Right hindlimb (tissue), 1 donor: ENCODE measurements around the gene ITIH4.
"Not testable (repeated sequence)": the region's sequence is repeated elsewhere in the genome, so short reads cannot be mapped to it uniquely, and the experiment has no call there.

ENCODE experiments used
- DNase-seq: peaks from one replicate; pipeline ENCODE4 v3.0.0-alpha.2; 2018

The ITIH4 gene

GRCh38 chr3:52781741-52782140 lies 48.7 kb downstream of the ITIH4 start:
- DNase-seq: no peak

DNA sequence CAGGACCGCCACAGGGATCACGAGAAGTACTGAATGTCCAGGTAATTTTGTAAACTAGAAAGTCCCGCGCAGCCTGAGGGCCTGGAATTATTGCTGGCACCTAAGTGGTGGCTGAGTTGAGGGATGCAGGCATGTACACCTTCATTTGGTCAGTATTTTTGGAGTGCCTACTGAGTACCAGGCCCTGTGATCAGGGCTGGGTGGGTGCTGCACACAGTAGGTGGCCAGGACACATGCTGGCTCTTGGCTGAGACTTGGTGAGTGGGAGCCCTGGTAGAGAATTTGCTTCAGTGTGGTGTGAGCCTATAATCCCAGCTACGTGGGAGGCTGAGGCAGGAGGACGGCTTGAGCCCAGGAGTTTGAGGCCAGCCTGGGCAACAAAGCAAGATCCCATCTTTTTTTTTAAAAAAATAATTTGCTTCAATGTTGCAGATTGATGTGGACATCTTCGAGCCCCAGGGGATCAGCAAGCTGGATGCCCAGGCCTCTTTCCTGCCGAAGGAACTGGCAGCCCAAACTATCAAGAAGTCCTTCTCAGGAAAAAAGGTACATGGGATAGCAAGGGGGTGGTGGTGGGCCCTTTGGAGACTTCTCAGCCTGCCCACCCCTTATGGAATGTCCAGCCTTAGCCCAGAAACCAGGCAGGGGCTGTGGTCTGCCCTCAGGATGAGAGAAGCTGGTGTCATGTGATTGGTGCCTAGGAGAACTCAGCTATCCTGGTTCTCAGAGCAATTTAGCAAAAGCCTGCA lies 50.5 kb downstream of the ITIH4 start:
- DNase-seq: no peak

DNA sequence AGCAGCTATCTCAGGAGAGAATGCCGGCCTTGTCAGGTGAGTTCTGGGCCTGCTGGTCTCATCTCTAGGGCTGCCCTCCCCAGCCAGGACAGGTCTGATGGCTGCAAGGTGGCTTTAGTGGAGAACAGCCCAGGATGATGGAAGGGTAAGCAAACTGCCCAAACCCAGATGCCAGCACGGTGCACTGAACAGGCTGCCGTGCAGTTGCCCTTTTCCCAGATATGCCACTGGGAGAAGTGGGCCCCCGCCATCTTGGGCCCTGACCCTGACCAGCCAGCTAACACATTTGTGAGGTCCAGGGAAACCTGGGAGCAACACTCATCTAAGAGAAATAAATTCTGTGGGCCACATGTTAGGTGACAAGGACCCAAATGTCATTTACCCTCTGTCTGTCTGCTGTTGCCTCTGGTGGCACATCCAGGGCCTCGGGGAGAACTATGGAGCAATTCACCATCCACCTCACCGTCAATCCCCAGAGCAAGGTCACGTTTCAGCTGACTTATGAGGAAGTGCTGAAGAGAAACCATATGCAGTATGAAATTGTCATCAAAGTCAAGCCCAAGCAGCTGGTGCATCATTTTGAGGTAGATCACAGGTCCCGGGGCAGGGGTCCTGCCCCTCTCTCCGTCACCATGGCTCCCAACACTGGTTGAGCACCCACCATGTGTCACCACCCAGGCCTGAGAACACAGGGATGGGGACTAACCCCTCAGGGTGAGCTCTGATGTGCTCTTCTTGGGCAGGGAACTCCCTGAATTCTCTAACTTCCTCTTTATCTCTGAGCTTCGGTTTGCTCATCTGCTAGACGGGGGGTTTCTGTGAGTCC lies 51.2 kb downstream of the ITIH4 start:
- no peak for DNase-seq

DNA sequence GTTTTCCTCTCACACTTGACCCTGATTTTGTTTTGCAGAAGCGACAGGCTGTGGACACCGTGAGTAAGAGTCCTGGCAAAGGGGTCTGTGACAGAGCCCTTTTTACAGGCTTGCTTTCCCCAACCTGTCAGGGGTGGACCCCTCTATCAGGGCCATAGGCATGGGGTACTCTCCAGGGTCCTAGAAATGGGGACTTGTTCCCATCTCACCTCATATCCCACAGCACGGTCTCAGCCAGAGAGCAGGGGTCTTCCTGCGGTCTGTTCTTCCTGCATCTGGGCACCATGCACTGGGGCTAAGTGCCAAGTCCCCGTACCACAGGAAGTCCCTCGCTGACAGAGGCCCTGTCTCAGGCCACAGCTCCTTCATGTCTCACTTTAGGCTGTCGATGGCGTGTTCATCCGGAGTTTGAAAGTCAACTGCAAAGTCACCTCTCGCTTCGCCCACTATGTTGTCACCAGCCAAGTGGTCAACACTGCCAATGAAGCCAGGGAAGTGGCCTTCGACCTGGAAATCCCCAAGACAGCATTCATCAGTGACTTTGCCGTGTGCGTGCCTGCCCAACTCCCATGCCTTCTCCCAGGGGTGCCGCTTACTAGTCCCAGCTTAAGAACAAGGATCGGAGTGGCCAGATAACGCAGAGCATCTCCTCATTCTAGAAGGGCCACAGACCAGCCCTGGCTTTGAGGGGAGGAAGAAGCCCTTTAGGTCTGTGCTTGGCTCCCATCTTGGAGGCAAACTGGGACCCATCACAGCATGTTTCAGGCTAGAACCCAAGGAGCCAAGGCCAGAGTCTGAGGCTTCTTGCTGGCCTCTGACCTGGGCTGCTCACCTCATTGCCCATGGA lies 52.3 kb downstream of the ITIH4 start:
- no peak for DNase-seq

GRCh38 chr3:52777127-52777958 lies 53.1 kb downstream of the ITIH4 start, which contains the start of gene ITIH1:
Gene ITIH1, plus strand, starts transcription at chr3:52777599. Its CDS starts 17 bp downstream, at chr3:52777616.
- DNase-seq: no peak

DNA sequence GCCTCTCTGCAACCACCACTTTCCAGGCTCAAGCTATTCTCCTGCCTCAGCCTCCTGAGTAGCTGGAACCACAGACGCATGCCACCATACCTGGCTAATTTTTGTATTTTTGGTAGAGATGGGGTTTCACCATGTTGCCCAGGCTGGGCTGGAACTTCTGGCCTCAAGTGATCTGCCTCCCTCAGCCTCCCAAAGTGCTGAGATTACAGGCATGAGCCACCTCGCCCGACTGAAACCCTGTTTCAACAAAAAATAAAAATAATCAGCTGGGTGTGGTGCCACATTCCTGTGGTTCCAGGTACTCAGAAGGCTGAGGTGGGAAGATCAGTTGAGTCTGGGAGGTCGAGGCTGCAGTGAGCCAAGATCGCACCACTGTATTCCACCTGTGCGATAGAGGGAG lies 54.0 kb downstream of the ITIH4 start:
- DNase-seq: not testable (repeated sequence)

GRCh38 chr3:52775877-52776276 lies 54.6 kb downstream of the ITIH4 start:
- no peak for DNase-seq

DNA sequence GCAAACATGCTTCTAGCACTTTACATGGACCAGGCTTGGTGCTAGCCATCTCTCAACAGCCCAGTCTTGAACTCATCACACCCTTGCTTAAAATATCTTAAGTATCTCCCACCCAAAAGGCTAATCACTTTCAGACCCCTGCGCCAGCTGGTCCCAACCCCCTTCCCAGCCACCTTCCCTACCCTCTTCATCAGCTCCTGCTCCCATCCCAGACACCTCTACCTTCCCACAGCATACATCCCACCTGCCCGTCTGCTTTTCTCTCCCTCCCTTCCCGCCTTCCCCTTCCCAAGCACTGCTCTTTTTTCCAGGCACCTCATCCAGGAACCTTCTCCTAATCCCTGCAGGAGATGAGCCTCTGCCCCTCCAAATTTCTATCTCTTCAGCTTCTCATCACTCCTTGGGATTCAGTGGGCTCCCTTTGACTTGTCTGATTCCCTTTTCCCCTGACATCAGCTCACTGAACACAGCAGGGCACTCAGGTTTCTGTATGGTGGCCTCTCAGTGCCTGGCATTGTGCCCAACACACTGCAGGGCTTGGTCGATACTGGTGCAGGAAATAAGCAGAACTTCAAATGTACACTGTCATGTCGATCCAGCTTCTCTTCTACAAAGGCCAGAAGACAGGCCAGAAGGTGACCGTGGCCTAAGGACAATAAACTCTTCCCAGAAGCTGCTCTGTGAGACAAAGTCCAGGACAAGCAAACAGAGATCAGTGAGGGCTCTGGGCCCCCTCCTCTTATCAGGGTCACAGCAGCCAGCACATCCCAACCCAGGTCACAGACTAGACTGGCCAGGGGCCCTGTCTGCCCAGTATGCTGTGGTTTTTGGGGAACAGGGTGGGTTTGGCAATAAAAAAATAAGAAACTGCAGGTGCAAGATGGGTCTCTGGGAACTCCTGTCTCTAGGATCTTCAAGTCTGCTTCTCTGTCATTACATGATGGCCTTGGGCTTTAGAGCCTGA lies 55.3 kb downstream of the ITIH4 start:
- no peak for DNase-seq

DNA sequence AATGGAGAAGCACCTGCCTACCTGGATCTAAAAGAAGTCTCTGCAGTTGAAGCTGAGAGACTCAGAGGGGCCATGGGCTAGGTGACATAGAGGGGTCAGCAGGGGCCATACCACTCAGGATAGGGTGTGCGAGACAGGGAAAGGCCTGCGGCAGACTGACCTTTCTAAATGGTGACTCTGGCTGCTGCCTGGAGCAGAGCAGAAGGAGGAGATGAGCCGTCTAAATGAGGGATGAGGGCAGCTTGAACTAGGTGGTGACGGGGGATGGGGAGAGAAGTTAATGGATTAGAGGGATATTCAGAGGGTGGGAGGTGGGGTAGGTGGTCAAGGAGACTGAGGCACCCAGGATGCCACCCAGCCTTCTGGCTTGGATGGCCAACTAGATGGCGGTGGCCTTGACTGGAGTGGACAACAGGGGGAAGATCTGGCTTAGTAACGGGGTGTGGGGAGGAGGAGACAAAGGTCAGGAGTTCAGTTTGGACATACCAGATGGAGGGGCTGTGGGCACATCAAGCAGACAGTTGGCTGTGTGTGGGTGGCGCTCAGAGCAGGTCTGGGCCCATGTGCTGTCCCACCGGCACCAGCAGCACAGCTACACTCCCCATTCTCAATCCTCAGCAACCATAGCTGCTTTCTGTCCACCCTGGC lies 56.3 kb downstream of the ITIH4 start:
- no peak for DNase-seq

DNA sequence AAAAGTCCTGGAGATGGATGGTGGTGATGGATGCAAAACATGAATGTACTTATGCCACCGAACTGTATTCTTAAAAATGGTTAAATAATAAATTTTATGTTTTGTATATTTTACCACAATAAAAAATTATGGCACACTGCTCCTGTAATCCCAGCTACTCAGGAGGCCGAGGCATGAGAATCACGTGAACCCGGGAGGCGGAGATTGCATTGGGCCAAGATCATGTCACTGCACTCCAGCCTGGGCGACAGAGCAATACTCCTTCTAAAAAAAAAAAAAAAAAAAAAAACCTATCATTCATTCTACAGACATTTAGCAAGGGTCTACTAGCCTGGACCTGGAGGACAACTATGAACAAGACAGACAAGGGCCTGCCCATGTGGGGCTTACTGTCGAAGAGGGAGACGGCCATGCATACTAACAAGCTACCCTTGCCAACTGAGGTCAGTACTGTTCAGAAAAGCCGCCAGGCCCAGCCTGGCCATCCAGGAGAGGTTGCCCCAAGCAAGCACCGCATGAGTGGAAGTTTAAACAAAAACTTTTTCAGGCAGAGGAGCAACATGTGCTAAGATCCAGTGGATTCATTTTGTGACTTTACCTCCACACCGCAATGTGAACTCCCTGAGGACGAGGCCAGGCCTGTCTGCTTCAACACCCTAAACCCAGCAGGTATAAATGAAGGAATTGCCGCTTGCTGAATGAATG lies 57.0 kb downstream of the ITIH4 start:
- DNase-seq: no peak

- DNase-seq: no peak
These were observed 58.8 kb downstream of the ITIH4 start for GRCh38 chr3:52771702-52772101.

DNA sequence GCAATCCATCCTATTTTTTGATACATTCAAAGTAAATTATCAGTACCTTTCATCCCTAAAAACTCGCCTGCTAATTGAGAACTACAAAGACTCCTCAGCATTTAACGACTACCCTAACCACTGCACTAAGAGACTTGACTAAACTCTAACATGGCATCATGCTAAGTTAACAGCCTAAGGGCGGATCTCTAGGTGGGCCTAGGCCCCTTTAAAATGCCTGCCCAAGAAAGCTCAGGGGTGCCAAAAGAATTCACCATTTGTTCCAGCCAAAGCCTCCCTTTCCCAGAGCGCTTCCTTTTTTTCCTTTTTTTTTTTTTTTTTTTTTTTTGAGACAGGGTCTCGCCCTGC lies 59.2 kb downstream of the ITIH4 start:
- no peak for DNase-seq

DNA sequence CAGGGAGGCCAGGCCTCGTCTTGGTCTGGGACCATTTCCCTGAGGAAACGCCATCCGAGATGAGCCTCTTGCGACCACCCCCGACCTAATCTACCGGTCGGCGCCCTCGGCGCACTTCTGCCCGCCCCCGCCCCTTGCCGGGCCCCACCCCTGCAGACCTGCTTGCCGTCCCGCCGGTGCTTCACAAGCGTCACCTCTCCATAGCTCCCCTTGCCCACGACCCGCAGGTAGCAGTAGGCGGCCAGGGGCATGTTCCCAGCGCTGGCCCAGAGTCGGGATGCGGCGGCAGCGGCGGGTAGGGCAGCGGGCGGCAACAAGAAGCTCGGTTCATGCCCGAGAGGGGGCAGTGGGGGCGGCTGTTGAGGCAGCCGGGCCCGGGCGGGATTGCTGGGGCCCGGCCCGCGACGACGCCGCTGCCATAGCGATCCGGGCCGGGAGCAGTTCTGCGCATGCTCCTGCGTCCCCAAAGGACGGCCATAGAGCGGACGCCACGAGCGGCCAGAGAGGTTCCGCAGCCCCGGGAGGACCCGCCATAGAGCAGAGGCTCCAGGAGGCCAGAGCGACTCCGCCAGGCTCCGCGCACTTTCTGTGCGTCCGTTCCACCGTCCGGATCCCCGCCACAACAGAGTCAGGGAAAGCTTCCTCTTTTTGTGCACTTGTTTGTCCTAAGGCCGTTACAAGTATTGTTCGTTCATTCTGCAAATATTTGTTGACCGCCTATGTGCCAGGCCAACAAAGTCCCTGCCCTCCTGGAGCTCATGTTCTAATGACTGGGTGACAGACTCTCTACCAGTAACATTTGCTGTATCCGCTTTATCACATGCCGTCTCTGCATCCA lies 59.8 kb downstream of the ITIH4 start, which contains the start of gene NEK4:
Gene NEK4, minus strand, starts transcription at position 445 of the 838 bp plus-strand sequence. Its CDS starts 194 bp downstream, at position 251.
- DNase-seq: peak; percentile 95

GRCh38 chr3:52769786-52770455 lies 60.6 kb downstream of the ITIH4 start:
- DNase-seq: no peak

DNA sequence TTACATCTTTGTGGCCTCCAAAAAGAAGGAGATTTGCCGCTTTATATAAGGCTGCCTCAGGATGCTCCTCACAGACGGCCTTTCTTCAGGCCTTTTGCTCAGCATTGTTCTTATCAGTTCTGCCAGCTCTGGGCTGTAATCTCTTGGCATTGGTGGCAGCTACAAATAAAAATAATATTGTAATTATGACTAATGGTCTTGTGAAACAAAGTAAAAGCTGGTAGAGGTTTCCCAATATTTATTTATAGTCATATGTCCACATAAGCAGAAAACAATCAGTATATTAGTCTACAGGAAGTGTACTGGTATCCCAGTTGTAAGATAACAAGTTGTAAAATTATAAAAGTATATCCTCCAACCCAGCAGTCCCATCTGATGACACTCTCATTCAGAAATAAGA lies 67.0 kb downstream of the ITIH4 start:
- no peak for DNase-seq
